ENCODE measurements around the gene MARK2.

Gene MARK2

DNA sequence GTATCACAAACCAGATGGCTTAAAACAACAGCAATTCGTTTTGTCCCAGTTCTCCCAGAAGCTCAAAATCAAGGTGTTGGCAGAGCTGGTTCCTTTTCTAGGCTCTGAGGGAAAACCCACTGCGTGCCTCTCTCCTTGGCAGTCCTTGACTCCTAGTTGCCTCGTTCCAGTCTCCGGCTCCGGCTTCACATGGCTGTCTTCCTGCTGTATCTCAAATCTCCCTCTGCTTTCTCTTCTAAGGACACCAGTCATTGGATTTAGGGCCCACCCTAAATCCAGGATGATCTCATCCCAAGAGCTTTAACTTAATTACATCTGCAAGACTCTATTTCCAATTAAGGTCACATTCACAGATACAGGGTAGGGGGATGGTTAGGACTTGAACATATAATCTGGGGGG lies 90.7 kb downstream of the MARK2 start:
- no peak for DNase-seq (ENCODE audit: low read depth)

- DNase-seq (ENCODE audit: low read depth): no peak
These were observed 92.1 kb downstream of the MARK2 start for GRCh38 chr11:63931045-63931444.

GRCh38 chr11:63931876-63932275 lies 93.0 kb downstream of the MARK2 start:
- DNase-seq (ENCODE audit: low read depth): no peak

DNA sequence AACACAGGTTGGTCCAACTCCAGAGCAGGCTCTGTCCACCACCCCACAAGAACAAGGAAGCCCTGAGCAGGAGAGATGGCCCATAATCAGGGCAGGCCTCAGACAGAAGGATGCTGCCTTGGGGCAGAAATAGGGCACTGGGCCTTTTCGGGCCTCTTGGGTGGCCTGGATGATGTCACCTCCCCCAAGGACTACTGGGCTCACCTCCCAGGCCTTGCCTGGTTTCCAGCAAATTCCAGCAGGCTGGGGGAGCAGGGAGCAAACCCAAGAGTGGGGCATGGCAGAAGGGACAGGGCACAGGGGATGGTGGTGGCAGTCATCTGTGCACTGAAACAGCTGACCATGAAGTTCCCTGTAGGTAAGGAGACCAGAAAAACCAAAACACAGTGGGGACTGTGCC lies 94.5 kb downstream of the MARK2 start:
- no peak for DNase-seq (ENCODE audit: low read depth)

DNA sequence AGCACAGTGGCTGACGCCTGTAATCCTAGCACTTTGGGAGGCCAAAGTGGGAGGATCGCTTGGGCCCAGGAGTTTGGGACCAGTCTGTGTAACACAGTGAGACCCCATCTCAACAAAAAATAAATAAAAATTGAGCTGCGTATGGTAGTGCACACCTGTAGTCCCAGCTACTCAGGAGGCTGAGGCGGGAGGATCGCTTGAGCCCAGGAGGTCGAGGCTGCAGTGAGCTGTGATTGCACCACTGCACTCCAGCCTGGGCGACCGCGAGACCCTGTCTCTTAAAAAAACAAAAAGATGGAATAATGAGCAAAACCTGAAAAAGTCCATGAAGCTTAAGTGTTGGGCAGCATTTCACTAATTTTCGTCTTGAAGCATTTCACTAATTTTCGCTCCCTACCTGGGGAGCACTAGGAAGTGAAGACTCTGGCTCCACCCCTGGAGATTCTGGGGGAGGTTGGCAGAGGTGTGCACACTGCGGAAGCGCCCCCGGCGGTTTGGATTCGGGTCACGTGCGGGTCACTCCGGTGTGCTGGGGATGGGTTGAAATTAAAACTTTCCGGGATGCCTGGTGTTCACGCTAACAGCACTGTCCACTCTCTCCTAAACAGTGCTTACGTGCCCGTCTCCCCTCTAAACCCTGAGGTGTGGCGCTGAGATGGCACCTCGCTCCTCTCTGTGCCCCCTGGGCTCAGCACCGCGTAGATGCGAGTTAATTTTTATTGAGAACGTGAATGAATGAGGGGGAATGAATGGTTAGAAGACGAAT lies 99.0 kb downstream of the MARK2 start:
- DNase-seq (ENCODE audit: low read depth): no peak

- DNase-seq (ENCODE audit: low read depth): peak; percentile 88
These were observed 99.8 kb downstream of the MARK2 start, which contains the start of gene NAA40 for GRCh38 chr11:63938479-63939396. NAA40 (plus strand) TSS chr11:63939002; CDS start chr11:63939097, 95 bp downstream.

DNA sequence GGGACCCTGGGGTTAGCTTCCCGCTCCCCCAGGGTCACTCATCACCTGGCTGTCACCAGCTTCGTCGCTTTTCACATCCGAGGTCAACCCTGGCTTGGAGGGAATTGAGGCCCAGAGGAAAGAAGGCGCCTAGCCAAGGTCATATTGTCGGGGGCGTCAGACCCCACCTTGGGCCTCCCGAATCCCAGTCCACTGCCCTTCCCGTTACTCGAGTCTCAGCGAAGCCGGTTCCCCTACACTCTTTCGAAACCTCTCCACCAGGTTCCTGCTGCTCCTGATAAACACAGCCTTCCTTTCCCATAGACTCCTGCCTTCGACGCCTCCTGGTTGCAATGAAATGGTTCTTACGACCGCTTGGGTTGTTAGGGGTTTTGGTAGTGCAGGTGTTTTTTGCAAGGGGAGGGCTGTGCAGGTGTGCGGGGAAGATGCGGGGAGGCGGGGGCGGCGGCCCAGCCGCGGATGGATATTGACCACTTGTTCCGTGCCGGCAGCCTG lies 100.5 kb downstream of the MARK2 start:
- no peak for DNase-seq (ENCODE audit: low read depth)

DNA sequence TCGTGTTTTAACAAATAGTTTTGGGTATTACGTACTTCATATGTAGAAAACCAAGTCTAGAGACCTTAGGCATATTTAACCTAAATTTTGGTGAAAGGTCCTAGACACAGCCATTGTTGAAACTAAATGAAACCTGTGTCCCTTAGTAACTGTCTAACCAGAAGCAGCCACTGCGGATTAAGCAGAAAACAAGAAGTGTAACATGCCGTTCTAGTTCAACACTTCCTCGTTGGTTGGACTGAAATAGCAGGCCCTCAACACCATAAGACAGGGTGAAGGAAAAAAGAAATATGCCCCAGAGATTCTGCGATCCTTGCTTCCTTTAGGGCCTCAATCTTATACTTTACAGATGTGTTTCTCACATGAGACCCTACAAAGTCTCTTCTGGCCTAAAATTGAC lies 101.9 kb downstream of the MARK2 start:
- DNase-seq (ENCODE audit: low read depth): no peak

GRCh38 chr11:63941901-63942300 lies 103.0 kb downstream of the MARK2 start:
- DNase-seq (ENCODE audit: low read depth): no peak

DNA sequence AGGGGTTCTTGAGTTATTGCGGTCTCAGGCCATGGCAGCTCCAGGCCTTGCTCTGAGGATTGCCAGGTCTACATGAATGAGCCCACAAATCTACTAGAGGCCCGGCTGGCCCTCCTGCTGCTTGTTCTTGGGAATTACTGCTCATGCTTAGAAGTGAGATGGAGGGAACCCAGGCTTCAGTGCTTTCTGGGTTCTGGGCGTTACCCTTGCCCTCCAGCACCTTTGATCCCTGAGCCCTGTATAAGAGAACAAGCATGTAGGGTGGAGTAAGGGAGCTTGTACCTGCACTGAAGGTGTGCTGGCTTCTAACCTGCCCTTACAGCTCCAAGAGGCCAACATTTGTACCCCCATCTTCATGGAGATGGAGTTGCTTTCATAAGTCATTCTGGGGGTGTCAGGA lies 103.9 kb downstream of the MARK2 start:
- no peak for DNase-seq (ENCODE audit: low read depth)

DNA sequence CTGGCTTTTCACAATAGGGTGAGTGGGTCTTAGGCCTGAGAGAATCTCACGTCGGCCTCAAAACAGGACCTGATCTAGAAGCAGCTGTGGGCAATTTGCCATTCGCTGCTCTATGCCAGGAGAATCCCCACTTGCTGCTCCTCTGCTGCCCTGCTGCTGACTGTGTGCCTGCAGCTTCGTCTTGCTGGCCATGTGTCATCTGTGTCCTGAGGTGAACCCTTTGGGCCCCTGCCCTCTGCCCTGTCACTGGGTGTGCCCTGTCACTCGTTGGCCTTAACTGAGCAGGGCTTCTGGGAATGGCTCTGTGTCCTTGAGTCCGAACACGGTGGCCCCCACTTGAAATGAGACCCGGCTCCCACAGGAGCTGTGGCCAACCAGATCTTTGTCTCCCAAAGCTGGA lies 106.1 kb downstream of the MARK2 start:
- DNase-seq (ENCODE audit: low read depth): no peak

GRCh38 chr11:63945477-63946163 lies 106.7 kb downstream of the MARK2 start:
- DNase-seq (ENCODE audit: low read depth): no peak

DNA sequence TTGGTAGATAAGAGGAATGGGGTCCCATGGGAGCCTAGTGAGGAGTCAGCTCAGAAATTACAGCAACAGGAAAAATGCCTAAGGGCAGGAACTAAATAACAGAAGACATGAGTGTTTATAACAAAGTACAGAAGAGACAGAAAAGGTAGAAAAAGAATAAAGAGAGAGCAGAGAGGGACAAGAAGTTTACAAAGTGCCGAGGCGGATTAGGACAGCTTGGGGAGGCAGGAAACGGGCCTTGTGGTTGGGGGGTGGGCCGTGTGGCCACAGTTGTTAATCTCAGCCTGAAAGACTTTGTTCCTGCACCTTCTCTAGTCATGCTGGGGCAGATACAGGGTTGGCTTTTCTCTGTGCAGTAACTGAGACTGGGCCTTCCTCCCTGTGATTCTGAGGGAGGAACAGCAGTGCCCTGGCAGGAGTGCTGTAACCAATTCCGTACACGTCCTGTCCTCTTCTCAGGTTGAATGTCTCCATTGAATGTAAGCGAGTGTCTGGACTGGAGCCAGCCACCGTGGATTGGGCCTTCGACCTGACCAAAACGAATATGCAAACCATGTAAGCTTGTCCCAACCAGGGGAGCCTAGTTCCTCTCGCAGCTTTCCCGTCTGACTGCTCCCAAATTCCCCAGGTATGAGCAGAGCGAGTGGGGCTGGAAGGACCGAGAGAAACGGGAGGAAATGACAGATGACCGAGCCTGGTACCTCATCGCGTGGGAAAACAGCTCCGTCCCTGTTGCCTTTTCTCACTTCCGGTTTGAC lies 113.0 kb downstream of the MARK2 start:
- no peak for DNase-seq (ENCODE audit: low read depth)

DNA sequence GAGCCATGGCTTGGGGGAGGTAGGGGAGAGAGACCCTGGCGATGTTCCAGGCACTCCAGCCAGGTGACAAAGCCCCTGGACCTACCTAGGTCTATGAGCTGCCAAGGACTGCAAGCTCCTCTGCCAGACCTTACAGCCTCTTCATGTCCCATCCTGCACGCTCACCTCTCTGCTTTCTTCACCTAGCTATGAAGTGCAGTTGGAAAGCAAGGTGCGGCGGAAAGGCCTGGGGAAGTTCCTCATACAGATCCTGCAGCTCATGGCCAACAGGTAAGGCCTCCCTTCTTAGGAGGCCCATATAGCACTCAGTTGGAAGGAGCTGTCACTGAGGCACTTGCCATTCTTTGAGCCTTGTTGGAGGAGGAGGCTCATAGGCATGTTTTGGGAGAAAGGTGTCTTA lies 113.7 kb downstream of the MARK2 start:
- no peak for DNase-seq (ENCODE audit: low read depth)

DNA sequence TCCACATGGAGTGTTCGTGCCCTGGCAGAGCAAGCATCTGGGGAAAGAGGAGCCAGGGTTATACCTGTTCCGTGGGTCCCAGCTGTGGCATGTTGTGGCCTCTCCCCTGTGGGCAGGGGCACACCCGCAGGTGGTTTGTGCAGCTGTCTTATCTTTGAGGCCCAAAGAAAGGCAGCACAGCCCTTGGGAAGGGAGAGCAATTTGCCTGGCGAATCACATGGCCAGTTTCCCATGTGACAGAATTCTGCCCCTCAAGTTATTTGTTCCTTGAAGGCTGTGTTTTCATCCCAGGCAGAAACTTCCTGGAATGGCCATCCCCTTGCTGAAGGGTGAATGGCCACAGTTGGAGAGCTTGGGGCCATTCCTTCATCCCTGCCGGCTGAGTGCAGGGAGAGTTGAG lies 119.1 kb downstream of the MARK2 start:
- DNase-seq (ENCODE audit: low read depth): no peak

Measured in stimulated activated CD8-positive, alpha-beta memory T cell treated with anti-CD3 and anti-CD28 coated beads, Interleukin-12 subunit alpha, Interleukin-12 subunit beta, amount 100 ng/mL, for 4 hours (primary cell).